AG09319 (cell line): ENCODE results near the gene NR5A2.

Experiments used
- DNase-seq: peaks from one replicate; pipeline ENCODE4 v3.0.0-alpha.2; 2010; ENCODE audit warnings: low read depth; ENCODE audit errors: extremely low read depth
- TF ChIP-seq, protein P1 (sequence below): IDR thresholded peaks from 2 replicates; pipeline ENCODE4 v1.5.1; 2011; ENCODE audit warnings: low read depth, mild to moderate bottlenecking, inconsistent platforms, low read length, moderate library complexity

Gene NR5A2

DNA sequence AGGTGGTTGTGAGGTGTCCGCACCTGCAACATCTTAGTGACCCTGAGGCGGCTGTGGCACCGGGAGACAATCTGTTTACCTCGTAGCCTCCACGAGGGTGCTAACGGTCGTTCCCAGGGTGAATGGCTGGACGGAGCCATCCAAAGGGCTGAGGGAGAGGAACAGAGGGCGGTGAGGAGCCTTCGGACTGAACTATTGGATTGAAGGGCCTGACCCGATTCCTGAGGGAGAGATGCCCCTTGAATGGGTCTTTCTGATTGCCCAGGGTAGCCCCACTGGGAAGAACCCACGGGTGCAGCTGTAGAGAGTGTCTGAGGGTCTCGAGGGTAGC is 2.3 kb downstream of the NR5A2 start:
- TF ChIP-seq, protein P1, sequence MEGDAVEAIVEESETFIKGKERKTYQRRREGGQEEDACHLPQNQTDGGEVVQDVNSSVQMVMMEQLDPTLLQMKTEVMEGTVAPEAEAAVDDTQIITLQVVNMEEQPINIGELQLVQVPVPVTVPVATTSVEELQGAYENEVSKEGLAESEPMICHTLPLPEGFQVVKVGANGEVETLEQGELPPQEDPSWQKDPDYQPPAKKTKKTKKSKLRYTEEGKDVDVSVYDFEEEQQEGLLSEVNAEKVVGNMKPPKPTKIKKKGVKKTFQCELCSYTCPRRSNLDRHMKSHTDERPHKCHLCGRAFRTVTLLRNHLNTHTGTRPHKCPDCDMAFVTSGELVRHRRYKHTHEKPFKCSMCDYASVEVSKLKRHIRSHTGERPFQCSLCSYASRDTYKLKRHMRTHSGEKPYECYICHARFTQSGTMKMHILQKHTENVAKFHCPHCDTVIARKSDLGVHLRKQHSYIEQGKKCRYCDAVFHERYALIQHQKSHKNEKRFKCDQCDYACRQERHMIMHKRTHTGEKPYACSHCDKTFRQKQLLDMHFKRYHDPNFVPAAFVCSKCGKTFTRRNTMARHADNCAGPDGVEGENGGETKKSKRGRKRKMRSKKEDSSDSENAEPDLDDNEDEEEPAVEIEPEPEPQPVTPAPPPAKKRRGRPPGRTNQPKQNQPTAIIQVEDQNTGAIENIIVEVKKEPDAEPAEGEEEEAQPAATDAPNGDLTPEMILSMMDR: no peak
- DNase-seq: no peak

GRCh38 chr1:200030791-200031190 is 3.3 kb downstream of the NR5A2 start:
- DNase-seq: no peak
- TF ChIP-seq, protein P1: no peak

- no peak for DNase-seq
- TF ChIP-seq, protein P1: no peak; the same call in 1 of the 2 replicates
These were observed 6.2 kb downstream of the NR5A2 start for GRCh38 chr1:200033511-200034261.

DNA sequence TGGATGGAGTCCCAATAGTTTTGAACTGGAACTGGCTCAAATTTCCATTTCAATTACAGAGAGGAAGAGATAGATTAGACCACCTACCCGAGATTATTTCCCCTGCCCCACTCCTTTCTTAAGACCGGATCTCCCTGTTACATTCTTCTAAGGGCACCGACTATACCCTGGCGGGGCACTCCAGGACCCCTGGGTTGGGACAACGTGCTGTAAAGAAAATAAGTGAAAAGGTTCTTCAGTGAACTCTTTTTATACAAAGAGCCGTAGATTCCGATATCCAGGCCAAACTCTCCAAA is 6.7 kb downstream of the NR5A2 start:
- TF ChIP-seq, protein P1: no peak
- no peak for DNase-seq

- TF ChIP-seq, protein P1: no peak
- DNase-seq: no peak
These were observed 7.4 kb downstream of the NR5A2 start for GRCh38 chr1:200034761-200035396.

DNA sequence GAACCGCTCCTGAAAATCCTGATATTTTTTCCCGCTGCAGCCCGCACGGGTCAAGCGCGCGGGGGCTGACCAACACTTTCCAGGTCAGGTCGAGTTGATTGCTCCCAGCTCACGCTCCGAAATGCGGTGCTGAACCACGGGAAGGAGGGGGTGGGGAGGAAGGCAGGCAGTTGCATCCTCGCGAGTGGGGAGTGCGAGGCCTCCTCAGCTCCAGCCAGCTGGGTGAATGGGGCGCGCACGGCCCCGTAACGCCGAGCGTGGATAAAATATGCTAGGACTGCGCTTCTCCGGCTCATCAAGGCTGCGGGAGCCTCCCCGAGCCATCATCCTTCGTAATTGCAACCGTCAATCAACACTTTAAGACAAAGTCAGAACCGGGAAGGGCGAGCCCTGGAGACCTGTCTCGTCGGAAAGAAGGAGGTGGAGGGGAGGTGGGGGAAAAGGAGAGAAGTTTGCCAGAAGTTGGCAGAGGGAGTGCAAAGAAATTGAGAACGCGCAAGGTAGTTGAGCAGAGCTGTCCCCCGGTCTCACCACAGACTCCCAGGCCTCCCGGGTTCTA is 8.0 kb downstream of the NR5A2 start:
- TF ChIP-seq, protein P1: no peak

DNA sequence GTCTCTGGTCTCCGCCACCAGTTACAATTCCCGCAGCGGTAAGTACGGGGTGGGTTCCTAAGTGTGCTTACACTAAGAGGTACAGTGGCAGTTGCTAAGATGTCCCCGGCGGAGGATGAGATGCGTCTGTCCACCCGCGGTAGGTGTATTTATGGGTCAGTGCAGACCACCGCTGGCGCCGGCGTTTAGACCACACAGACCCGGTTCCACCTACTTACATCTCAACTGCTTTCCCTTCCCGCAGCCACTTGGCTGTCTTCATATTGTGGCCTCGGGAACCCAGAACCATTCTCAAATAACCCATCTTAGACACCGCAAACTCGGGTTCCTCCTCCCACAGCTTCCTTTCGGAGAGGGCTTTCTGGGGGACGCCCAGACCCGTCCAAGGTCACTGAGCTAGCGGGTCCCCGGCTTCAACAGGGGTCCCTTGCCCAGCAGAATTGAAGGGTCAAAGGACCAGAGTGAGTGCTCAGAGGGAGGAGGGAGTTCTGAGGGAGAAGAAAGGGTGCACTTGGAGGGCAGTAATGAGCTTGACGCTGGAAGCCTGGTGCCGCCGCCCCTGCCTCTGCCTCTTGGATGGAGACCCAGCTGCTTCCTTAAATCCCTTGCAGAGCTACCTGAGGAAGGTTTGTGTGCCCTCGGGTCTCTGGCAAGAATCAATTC is 8.6 kb downstream of the NR5A2 start:
- DNase-seq: no peak
- TF ChIP-seq, protein P1: no peak

More for the DNA sequence above, 8.0 kb downstream of the NR5A2 start:
- no peak for DNase-seq
